Activated CD8-positive, alpha-beta memory T cell treated with anti-CD3 and anti-CD28 coated beads, Interleukin-2, amount 50 U/mL, for 24 hours (primary cell): ENCODE data around the gene RUBCNL.

Source experiments
- DNase-seq: peaks from one replicate; pipeline ENCODE4 v3.0.0-alpha.2; 2020; ENCODE audit errors: extremely low read depth

The RUBCNL gene

DNA sequence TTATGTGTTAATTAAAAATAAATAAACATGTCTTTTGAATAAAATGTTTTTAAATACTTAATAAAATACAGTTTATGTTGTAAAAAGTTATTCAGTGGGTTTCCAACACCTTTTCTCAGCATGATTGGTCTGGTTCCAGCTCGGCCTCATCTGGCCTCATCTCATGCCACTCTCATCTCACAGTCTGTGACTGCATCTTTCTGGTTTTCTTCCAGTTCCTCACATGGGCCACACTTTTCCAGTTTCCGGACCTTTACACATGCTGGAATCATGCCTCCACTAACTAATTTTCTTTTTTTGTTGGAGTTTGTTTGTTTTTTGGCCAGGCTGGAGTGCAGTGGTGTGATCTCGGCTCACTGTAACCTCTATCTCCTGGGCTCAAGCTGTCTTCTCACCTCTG, 82.5 kb downstream of the RUBCNL start:
- DNase-seq, result no peak

DNA sequence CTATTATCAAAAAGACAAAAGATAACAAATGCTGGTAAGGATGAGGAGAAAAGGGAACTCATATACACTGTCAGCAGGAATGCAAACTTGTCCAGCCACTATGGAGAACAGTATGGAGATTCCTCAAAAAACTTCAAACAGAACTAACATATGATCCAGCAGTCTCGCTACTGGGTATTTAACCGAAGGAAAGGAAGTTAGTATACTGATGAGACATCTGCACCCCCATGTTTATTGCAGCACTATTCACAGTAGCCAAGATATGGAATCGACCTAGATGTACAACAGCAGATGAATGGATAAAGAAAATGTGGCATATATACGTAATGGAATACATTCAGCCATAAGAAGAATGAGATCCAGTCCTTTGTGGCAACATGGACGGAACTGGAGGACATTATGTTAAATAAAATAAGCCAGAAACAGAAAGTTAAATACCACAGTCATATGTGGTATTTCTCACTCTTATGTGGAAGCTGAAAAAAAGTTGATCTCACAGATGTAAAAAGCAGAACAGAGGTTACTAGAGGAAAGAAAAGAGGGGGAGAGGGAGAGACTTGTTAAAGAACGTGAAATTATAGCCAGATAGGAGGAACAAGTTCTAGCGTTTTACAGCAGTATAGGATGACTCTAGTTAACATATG, 83.2 kb downstream of the RUBCNL start:
- no peak for DNase-seq

DNA sequence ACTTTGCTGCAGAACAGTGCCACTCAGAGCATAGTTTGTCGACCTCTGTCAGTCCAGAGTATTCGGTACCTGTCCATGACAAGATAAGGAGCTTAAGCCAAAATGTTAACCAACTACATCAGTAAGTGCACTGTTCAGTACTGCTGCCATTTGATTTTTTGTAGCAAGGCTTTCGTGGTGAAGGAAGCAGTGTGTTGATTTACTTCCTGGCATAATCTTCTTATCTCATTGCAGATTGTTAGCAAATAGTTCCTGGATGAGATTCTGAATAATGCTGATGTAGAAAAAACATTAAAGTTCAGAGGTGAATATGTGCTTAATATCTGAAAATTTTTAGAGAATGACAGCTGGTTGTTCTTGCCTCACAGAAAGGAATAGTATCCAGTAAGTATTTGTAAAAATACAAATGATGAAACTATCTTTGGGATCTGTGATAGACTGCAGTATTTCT, 89.7 kb downstream of the RUBCNL start:
- DNase-seq, result no peak

DNA sequence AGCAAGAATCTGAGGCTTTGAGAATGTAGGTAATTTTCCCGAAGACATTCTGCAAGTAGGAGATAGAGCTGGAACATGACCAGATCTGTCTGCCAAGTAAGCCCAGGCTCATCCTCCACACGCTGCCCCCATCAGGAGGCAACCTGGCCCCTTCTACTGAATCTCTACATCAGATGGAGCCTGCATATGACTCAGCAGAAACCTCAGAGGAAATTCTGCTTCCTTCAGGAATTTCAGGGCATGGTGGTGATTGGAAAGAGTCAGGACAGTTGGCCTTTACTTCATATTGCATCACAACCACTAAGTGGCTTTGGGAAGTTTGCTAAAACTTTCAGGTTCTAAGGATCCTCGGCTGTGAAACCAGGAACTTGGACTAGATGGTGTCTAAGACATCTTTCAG, 90.1 kb downstream of the RUBCNL start:
- DNase-seq, result no peak

DNA sequence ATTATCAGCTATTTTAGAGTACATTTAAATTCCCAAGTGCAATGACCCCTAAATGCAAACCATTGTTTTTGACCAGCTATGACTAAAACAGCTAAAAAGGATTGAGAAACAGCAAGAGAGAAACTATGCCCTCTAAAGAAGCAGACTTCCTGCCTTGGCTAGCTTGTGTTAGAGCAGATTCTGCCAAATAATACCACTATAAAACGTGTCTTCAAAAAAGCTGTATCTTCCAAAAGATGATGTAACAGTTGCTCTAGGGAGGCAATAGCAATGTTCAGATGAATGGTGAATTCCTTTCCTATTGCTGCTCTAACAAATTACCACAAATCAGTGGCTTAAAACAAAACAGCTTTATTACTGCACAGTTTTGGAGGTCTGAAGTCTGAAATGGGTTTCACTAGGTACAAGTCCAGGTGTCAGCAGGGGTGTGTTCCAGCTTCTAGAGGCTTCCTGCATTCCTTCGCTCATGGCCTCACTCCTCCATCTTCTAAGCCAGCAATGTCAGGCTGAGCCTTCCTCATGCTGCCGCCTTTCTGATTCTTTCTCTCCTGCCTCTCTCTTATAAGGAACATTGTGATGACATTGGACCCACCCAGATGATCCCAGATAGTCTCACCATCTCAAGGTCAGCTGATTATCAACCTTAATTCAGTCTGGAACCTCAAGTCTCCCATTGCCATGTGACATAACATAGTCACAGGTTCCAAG, 90.8 kb downstream of the RUBCNL start:
- DNase-seq, result no peak

DNA sequence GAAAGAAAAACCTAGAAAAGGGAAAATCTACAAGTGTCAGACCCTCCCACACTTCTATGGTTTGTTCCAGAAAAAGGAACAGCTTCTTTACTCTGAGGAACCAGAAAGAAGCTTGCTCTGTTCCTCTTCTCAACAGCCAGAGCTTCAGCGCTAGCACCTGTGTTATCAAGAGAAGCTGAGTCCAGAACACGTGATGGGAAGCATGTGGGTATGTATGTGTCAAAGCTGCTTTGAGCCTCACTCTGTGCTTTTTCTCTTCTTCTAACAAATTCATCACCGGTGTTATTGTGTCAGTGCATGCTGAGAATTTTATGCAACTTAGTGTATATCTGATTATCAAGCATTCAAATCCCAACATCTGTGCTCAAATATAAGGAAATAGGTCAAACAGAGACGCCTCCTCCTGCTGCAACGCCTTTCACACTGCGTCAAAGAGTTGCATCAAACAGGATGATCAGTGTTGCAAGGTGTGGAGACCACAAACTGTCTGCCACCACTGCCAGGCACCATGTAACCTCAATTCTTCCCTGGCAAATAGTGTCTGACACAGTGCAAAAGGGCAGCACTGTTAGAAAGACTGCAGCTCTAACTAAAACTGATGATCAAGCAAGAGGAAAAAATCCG, 91.4 kb downstream of the RUBCNL start:
- peak; percentile 20 for DNase-seq

DNA sequence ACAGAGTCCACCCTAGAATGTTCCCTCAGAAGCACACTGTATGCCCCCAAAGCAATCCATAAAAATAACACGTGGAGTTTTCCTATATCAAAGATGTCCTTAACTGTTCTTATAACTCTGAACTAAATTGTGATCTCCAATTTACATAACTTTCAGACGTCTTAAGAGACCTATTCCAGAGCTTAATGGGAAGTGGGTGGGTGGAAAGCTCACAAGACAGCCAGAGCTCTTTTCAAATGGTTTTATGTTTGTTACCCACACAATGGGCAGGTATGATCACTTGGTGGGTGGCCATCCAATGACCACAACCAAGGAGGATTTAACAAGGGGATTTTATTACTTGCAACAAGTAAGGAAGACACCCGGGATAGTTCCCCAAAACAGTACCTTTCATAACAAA, 93.6 kb downstream of the RUBCNL start:
- DNase-seq, result no peak
